ENCODE measurements around the gene PCDHA9.

PCDHA9 gene

GRCh38 chr5:140881889-140882590 lies 33.9 kb downstream of the PCDHA9 start, which contains the start of gene PCDHA13:
Gene PCDHA13 (plus strand): TSS chr5:140882124. CDS start chr5:140882269, 145 bp downstream.
- DNase-seq, result no peak

GRCh38 chr5:140882591-140882899 lies 34.4 kb downstream of the PCDHA9 start:
- DNase-seq, result no peak

GRCh38 chr5:140883373-140883772 lies 35.2 kb downstream of the PCDHA9 start:
- no peak for DNase-seq

GRCh38 chr5:140883927-140884697 lies 35.9 kb downstream of the PCDHA9 start:
- no peak for DNase-seq
